Activated naive CD4-positive, alpha-beta T cell treated with anti-CD3 and anti-CD28 coated beads, Interleukin-2, amount 50 U/mL, for 72 hours (primary cell): ENCODE results near the gene SPTA1. TPM values are rescaled to one million over a fixed set of nuclear protein-coding genes. Genes with fewer than 3 reads are reported as not detected.
"Not testable (repeated sequence)": the region's sequence is repeated elsewhere in the genome, so short reads cannot be mapped to it uniquely, and the experiment has no call there.

ENCODE experiments used
- ATAC-seq, 2 donors: fragments of 150-1000 bp; cut with Tn5 transposase; 2 replicates each; pipeline ENCODE4 v1.10.0; 2021; ENCODE audit warnings: mild to moderate bottlenecking in 2 of 2, moderate library complexity in 2 of 2
- DNase-seq, 2 donors: peaks; one replicate each; pipeline ENCODE4 v3.0.0; 2021 to 2022; ENCODE audit warnings: low spot score in 2 of 2
- H3K27ac Mint-ChIP-seq, 2 donors: one replicate each; pipeline ENCODE4 v1.8.0; 2022; ENCODE audit warnings: mild to moderate bottlenecking in 2 of 2, mixed read lengths in 2 of 2
- H3K36me3 Mint-ChIP-seq, 2 donors: one replicate each; pipeline ENCODE4 v1.8.0; 2022; ENCODE audit warnings: mixed read lengths in 2 of 2
- H3K9me3 Mint-ChIP-seq, 2 donors: one replicate each; pipeline ENCODE4 v1.8.0; 2022; ENCODE audit warnings: mixed read lengths in 2 of 2
- total RNA-seq, 2 donors: library from RNA; stranded (reverse); gene quantifications; one replicate each; pipeline ENCODE4 v1.2.3, GENCODE V29; 2022

SPTA1 gene
- total RNA-seq, 2 donors from 2014 or later, result 0.41 TPM; not detected in 1

DNA sequence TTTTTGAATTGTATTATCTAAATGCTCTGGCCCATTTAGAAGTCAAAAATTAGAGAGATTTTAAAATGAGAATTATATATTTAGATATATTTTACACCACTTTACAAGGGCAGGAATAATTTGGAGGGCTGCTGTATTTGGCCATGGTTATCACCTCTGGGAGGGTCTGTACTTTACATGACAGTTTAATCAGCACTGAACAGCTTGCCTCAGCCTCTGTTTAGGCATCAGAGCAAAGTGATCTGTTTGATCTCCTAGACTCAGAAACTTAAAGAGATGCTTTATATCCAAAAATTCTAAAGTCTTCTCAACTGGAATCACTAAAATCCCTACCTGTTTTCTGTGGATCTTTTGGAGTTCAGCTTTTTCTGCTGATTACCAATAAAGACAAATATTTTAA lies 5.4 kb upstream of the SPTA1 start:
- no peak overlapping the region for H3K27ac Mint-ChIP-seq
- DNase-seq (no peak), ATAC-seq (no peak)
- no peaks in the 10 kb centered on the region for H3K36me3 Mint-ChIP-seq
- H3K9me3 Mint-ChIP-seq, result no peaks in the 10 kb centered on the region

DNA sequence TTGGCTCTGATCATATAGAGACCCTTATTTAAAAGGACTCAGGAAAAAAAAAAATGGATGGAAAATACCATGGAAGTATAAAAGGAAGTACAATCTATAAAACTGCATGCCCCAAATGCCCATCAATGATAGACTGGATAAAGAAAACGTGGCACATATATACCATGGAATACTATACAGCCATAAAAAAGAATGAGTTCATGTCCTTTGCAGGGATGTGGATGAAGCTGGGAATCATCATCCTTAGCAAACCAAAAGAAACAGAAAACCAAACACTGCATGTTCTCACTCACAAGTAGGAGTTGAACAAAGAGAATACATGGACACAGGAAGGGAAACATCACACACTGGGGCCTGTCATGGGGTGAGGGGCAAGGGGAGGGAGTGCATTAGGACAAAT lies 4.6 kb upstream of the SPTA1 start:
- H3K36me3 Mint-ChIP-seq, H3K9me3 Mint-ChIP-seq, ATAC-seq, H3K27ac Mint-ChIP-seq, DNase-seq: not testable (repeated sequence)

DNA sequence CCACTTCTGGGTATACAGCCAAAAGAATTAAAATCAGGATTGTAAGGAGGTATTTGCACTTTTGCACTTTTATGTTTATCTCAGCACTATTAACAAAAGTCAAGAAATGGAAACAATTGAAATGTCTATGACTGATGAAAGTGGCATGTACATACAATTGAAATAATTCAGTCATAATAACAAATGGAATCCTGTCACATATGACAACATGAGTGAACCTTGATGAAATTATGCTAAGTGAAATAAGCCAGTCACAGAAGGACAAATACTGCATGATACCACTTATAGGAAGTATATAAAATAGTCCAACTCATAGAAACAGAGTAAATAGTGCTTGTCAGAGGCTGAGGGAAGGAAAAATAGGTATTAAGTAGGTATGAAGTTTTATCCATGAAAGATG lies 3.4 kb upstream of the SPTA1 start:
- no peak for DNase-seq
- Mint-ChIP-seq H3K27ac (no peak overlapping the region), H3K9me3 (no peaks in the 10 kb centered on the region), H3K36me3 (no peaks in the 10 kb centered on the region)
- ATAC-seq, result no peak

DNA sequence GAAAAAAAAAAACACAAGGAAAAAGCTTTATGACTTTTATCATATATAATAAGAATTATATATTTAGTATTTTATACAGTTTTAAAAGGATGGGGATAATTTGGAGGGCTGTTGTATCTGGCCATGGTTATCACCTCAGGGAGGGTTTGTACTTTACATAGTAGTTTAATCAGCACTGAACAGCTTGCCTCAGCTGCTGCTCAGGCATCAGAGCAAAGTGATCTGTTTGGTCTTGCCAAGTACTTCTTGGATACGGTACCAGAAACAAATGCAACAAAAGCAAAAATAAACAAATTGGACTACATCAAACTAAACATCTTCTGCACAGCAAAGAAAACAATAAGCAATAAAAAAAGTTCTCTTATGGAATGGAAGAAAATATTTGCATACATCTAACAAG lies 2.6 kb upstream of the SPTA1 start:
- ATAC-seq, result no peak
- Mint-ChIP-seq H3K27ac (no peak overlapping the region), H3K9me3 (no peaks in the 10 kb centered on the region), H3K36me3 (no peaks in the 10 kb centered on the region)
- no peak for DNase-seq

DNA sequence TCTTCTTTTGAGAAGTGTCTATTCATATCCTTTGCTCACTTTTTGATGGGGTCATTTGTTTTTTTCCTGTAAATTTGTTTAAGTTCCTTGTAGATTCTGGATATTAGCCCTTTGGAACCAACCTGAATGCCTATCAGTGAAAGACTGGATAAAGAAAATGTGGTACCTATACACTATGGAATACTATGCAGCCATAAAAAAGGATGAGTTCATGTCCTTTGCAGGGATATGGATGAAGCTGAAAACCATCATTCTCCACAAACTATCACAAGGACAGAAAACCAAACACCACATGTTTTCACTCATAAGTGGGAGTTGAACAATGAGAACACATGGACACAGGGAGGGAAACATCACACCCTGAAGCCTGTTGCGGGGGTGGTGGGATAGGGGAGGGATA lies 1.8 kb upstream of the SPTA1 start:
- not testable (repeated sequence) for DNase-seq, ATAC-seq, H3K9me3 Mint-ChIP-seq, H3K27ac Mint-ChIP-seq, H3K36me3 Mint-ChIP-seq

DNA sequence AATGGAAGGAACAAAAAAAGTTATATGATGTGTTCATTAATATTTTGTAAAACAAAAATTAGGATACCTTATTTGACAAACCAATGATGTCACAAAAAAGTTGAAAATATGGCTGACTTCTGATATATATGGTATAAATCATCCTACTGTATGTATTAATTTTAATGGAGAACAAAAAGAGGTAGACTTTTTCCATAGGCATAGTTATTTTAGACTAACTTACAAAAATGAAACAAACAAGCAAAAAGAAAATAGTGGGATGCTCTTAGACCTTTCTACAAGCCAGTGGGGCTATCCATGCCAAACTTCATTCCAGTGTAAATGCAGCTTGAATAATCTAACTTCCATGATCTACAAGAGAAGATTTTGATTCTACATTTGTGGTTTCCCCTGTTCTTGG lies 522 bp upstream of the SPTA1 start:
- ATAC-seq, result no peak

DNA sequence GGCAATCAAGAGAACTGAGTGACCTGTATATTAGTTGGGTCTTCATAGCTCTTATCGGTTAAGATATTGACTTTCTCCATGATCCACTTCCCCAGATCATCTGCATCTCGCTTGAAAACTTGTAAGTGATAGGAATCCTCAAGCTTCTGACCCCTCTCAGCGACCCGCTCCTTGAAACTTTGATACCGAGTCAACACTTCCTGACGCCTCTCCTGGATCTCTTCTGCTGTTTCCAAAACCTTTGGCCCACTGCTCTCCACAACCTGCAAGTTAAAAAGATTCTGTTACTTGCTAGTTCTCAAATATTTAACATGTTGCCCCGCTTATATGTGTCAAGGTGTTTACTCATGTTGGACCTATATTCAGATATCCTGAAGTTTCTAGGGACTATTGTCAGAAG lies 1.4 kb downstream of the SPTA1 start:
- no peak for ATAC-seq
- no peaks in the 10 kb centered on the region for H3K9me3 Mint-ChIP-seq

More for the DNA sequence above, 522 bp upstream of the SPTA1 start:
- H3K36me3 Mint-ChIP-seq, result no peaks in the 10 kb centered on the region
- DNase-seq, result no peak
- no peak overlapping the region for H3K27ac Mint-ChIP-seq
- H3K9me3 Mint-ChIP-seq, result no peaks in the 10 kb centered on the region

DNA sequence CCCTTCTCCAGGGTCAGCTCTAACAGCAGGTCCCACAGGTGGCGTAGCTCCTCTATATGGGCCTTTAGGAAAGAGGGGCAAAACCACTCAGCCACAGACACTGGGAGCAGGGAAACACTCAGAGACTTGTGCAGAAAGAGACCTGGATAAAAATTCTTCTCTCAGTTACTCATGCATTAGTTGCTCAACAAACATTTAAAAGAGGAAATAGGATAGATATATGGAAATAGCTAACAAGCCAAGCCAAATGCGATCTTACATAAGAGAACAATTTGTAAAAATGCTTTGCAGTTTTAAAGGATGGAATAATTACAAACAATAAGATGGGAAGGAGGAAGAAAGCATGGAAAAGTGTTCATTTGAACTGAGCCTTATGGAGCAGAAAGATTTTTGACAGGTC lies 4.9 kb downstream of the SPTA1 start:
- ATAC-seq (no peak), DNase-seq (no peak)
- Mint-ChIP-seq H3K27ac (no peak overlapping the region), H3K36me3 (no peaks in the 10 kb centered on the region), H3K9me3 (no peaks in the 10 kb centered on the region)

More for the DNA sequence above, 1.4 kb downstream of the SPTA1 start:
- no peaks in the 10 kb centered on the region for H3K36me3 Mint-ChIP-seq
- no peak for DNase-seq
- H3K27ac Mint-ChIP-seq, result no peak overlapping the region

DNA sequence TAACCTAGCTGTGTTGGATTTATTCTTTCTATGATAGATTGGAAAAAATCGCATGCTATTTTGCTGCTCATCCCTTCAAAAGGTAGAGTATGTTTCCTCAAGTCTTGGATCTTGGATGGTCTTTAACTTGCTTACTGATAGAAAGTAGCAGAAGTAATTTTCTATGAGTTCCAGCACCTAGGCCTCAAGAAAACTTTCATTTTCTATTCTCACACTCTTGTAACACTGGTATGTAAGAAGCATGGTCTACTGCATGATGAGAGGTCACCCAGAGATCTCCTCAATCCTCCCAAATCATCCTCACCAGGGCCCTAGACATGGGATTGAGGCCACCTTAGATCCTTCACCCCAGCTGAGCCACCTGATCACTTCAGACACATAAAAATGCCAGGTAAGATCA lies 7.2 kb downstream of the SPTA1 start:
- ATAC-seq (no peak), DNase-seq (no peak)
- no peak overlapping the region for H3K27ac Mint-ChIP-seq
- no peaks in the 10 kb centered on the region for H3K9me3 Mint-ChIP-seq
- H3K36me3 Mint-ChIP-seq, result no peaks in the 10 kb centered on the region

DNA sequence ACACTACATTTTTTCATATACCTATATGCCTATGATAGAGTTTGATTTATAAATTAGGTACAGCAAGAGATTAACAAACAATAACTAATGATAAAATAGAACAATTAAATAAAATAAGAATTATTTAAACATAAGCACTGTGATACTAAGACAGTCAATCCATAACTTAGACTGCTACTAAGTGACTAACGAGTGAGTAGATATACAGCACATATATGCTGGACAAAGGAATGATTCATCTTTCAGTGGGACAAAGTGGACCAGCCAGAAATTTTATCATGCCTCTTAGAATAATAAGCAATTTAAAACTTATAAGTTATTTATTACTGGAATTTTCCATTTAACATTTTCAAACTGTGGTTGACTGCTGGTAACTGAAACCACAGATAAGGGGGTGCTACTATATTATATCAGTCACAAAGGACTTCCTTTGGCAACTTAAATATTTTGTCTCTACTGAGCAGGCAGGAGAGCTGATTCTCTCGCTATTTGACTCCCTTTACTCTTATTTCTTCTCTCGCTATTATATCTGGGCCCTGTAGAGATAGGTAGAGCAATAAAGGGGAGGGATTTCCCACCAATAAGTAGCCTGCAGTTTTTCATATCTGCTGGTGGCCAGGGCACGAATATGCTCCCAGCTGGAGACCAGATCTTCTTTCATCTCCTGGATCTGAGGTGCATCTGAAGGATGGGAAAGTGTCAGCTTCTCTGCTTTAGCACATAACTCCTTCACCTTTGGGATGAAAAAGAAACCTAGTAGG lies 10.8 kb downstream of the SPTA1 start:
- Mint-ChIP-seq H3K36me3 (no peaks in the 10 kb centered on the region), H3K27ac (no peak overlapping the region), H3K9me3 (no peaks in the 10 kb centered on the region)
- DNase-seq, result no peak
- no peak for ATAC-seq

DNA sequence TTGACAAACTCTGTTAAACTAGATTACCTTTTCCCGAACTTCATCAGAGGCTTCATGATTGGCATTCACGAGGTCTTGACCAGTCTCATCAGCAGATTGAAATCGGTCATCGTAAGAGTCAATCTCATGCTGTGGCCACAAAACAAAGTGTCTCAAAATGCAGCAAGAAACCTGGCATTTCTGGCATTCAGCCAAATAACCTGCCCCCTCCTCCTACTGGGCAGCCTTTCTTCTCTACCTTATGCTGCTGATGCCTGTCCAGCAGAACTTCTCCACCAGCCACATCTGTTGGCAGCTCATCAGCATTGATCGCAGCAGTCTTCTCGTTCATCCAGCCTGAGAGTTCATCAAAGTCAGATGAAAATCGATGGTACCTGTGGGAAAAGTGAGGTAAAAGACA lies 12.2 kb downstream of the SPTA1 start:
- Mint-ChIP-seq H3K36me3 (no peaks in the 10 kb centered on the region), H3K27ac (no peak overlapping the region), H3K9me3 (no peaks in the 10 kb centered on the region)
- DNase-seq (no peak), ATAC-seq (no peak)

DNA sequence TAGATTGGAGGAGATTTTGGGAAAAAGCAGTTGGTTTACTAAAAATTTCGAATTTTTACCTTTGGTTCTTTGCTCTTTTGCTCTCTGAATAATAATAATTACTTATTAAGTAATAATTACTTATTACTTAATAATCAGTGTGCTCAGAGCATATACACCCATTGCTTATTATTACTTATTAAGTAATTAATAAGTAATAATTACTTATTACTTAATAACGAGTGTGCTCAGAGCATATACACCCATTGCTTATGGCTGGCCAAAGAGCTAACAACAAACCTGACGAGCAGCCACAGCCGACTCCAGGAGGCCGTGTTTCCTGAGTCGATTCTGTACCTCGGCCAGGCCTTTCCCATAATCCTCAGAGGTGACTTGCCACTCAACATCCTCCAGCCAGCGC lies 20.5 kb downstream of the SPTA1 start:
- no peaks in the 10 kb centered on the region for H3K9me3 Mint-ChIP-seq
- no peaks in the 10 kb centered on the region for H3K36me3 Mint-ChIP-seq
- no peak for ATAC-seq
- no peak overlapping the region for H3K27ac Mint-ChIP-seq
- no peak for DNase-seq

DNA sequence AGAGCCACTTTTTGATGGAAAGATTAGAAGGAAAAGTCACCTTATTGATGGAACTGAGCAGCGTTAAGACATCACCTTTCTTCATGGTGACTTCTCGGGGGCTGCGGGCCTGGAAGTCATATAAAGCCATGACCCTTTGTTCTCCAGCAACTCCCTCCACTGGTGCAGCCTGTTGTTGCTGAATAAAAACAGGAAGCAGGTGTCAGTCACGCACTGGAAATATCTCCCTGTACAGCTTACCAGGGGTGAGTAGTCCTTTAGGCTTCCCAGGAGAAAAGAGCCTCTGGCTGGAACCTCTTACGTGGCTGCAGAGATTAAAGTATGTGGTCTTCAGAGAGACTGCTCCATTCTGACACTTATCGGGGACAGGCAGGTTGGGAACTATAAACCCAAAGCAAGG lies 31.9 kb downstream of the SPTA1 start:
- no peaks in the 10 kb centered on the region for H3K36me3 Mint-ChIP-seq
- H3K27ac Mint-ChIP-seq, result no peak overlapping the region
- no peak for DNase-seq
- no peaks in the 10 kb centered on the region for H3K9me3 Mint-ChIP-seq
- no peak for ATAC-seq

DNA sequence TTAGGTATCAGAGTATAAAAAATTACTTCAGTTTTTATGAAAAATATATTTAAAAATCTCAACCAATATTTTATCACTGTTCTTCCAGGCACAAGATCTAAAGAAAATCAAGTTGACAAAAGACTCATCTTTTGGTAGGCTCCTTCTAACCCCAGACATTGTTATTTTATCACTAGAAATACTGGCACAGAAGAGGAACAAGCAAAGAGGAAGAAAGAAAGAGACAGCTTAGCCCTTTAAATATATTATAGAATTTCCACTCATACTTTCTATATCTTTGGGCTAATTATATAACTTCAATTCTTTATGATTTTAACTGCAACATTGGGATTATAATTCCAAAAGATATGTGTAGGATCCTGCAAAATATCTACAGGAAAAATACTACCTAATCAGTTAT lies 32.4 kb downstream of the SPTA1 start:
- Mint-ChIP-seq H3K9me3 (no peaks in the 10 kb centered on the region), H3K36me3 (no peaks in the 10 kb centered on the region), H3K27ac (no peak overlapping the region)
- ATAC-seq (no peak), DNase-seq (no peak)

DNA sequence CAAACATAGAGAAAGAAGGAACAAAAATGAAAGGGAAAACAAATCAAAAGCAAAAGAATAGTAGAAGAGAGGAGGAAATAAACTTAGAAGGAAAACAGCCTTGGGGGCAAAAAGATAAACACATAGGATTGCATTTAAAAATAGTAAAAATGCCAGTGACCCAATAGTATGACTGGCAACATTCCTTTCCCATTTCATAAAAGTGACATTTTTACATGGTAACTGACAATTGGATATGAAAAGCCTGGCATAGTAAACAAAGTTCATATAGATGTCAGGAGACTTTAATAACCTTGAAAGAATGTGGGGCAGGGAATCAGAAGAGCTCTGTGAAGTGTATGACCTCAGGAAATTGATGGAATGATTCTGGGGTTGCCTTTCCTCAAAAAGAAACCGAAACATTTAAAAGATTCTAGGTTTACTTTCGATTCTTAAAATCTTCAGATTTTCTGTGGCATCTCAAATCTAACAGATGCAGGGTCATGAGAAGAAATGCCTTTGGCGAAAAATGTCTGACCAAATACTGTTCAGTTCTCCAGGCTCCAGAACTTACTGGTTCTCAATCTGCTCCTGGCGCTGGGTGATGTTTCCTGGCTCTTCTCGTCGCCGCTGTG lies 33.7 kb downstream of the SPTA1 start:
- Mint-ChIP-seq H3K27ac (no peak overlapping the region), H3K9me3 (no peaks in the 10 kb centered on the region), H3K36me3 (no peaks in the 10 kb centered on the region)
- DNase-seq (no peak), ATAC-seq (no peak)

DNA sequence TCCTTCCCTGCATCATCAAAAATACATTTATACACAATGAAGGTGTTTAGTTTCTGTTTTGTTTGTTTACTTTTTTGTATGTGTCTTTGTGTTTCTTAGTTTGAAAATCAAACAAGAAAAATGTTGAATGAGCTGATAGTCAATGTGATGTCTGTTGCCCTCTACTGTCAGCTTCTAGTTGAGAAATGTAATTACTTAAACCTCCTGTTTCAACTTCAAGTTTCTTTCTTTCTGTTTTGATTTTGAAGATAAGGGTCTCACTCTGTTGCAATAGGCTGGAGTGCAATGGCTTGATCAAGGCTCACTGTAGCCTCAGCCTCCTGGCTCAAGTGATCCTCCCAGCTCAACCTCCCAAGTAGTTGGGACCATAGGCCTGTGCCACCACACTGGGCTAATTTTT lies 37.5 kb downstream of the SPTA1 start:
- Mint-ChIP-seq H3K9me3 (no peaks in the 10 kb centered on the region), H3K27ac (no peak overlapping the region), H3K36me3 (no peaks in the 10 kb centered on the region)
- ATAC-seq (no peak), DNase-seq (no peak)

DNA sequence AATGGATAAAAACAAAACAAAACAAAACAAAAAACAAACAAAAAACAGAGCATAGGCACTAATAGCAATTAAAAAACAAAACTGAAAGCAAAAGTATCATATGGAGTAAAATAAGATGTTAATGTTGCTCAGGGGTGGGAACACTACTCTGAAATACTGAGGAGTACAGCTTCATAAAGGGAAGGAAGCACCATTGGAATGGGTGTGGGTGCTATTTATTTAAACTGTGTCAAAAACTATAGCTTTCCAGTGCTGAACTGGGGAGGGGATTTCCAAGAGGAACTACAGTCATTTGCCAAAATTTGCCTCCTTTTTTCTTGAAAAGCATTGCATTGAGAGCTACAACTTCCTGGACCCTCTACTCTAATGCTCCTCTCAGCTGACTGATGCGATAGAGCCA lies 40.0 kb downstream of the SPTA1 start:
- Mint-ChIP-seq H3K27ac (no peak overlapping the region), H3K9me3 (no peaks in the 10 kb centered on the region), H3K36me3 (no peaks in the 10 kb centered on the region)
- no peak for DNase-seq
- ATAC-seq, result no peak

DNA sequence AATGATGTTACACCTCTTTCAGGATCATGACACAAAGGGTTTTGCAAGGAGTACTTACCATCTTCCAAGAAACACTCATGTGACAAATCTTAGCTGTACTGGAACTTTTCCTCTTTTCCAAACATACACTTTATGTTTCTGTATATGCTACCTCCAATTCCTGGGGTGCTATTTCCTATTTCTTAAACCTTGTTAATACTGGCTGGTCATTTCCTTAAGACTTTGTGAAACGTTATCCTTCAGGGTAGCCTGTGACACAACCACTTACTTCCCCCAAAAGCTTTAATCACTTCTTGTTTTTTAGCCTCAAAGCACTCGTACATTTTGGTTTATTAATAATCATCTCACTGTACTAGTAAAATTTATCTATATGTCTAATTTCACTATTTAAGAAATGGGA lies 42.1 kb downstream of the SPTA1 start:
- Mint-ChIP-seq H3K36me3 (no peaks in the 10 kb centered on the region), H3K27ac (no peak overlapping the region), H3K9me3 (no peaks in the 10 kb centered on the region)
- ATAC-seq (no peak), DNase-seq (no peak)
